H1 (cell line): ENCODE data around the gene MAOA. TPM values are rescaled to one million over a fixed set of nuclear protein-coding genes. Genes with fewer than 3 reads are reported as not detected.

Experiments used
- CTBP2 ChIP-seq: IDR thresholded peaks from 2 replicates; pipeline ENCODE4 v1.7.0; 2011; ENCODE audit warnings: borderline replicate concordance, mild to moderate bottlenecking, moderate library complexity, mixed read lengths, low read length; ENCODE audit not compliant: insufficient read depth, insufficient read length
- EZH2 ChIP-seq: fragments of 200-600 bp; sonication (generic); IDR thresholded peaks from 2 replicates; pipeline ENCODE4 v1.7.1; 2012; ENCODE audit warnings: low read depth, mild to moderate bottlenecking, moderate library complexity, low read length, inconsistent platforms; ENCODE audit not compliant: severe bottlenecking
- POLR2AphosphoS5 ChIP-seq: IDR thresholded peaks from 2 replicates; pipeline ENCODE4 v1.6.1; 2011; ENCODE audit warnings: low read depth, low read length
- RXRA ChIP-seq: IDR thresholded peaks from 2 replicates; pipeline ENCODE4 v1.6.1; 2011; ENCODE audit warnings: low read depth, mild to moderate bottlenecking, low read length, moderate library complexity; ENCODE audit not compliant: insufficient read depth
- SIN3A ChIP-seq, 2 experiments: IDR thresholded peaks in 1 of 2; conservative IDR thresholded peaks in 1 of 2; 2 replicates each; pipeline ENCODE4 v1.6.1; 2011 to 2012; ENCODE audit warnings: low read length in 2 of 2, improper control_type of control experiment in 1 of 2, low read depth in 1 of 2, mild to moderate bottlenecking in 1 of 2
- SP4 ChIP-seq: IDR thresholded peaks from 2 replicates; pipeline ENCODE4 v1.6.1; 2012; ENCODE audit warnings: low read length, inconsistent platforms
- polyA plus RNA-seq, 7 experiments: library from polyadenylated mRNA; depleted of rRNA in 3 of 7; stranded (reverse) in 5 of 7; unstranded in 2 of 7; fragments of >200 nt in 5 of 7; fragments of 200-250 nt in 2 of 7; gene quantifications; 1 replicate in 5 of 7; 2 replicates in 1 of 7; 4 replicates in 1 of 7; pipeline versions ENCODE4 v1.2.1 to v1.2.3, GENCODE V29; 2011 to 2013; ENCODE audit warnings: missing spikeins in 2 of 7, mixed read lengths in 2 of 7
- total RNA-seq: library from RNA; stranded (reverse); fragmentation: NEBNext Ultra II Directional; extraction: Animal tissue kit (Norgen Biotek cat#: 25700); gene quantifications from 2 replicates; pipeline ENCODE4 v1.2.1, GENCODE V29; 2021

Gene MAOA
- total and polyA plus RNA-seq, 2 of the 8 experiments (the other 6 are each of a cell fraction or from before 2014, with no cell fraction given): 2.6 to 8.2 TPM

DNA sequence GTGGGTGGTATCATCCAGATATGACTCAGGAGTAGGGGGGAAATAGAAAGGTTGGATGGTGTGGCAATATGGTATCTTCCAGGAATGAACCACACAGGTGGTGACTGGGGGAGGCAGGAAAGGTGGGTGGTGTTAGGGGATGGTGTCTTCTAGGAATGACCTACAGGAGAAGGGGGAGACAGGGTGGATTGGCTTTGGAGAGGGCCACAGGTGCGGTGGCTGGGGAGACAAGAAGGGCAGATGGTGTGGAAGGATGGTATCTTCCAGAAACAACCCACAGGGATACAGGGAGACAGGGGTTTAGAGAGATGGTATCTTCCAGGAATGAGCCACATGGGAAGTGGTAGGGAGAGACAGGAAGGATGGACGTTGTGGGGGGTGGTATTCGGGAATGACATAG, 64.0 kb downstream of the MAOA start (continued):
- TF ChIP-seq RXRA (no peak), EZH2 (no peak), SIN3A (conservative IDR thresholded peaks at IDR 0.05 in 1 of 2, IDR thresholded peaks at IDR 0.05 in 1 of 2; ENCODE audit: low read depth in 1 of 2, low read length in 2 of 2) (no peak), CTBP2 (no peak), POLR2AphosphoS5 (no peak), SP4 (no peak)
